Astrocyte (in vitro differentiated cells and primary cell): ENCODE results near the gene BCAS1. TPM values are rescaled to one million over a fixed set of nuclear protein-coding genes. Genes with fewer than 3 reads are reported as not detected.

Experiments used
- DNase-seq: peaks from one replicate; pipeline ENCODE4 v3.0.0-alpha.2; 2010; ENCODE audit warnings: low read depth
- FAIRE-seq: peaks from 2 replicates; lab custom pipeline; 2011; peaks lifted over from hg19 to GRCh38; lab: Jason Lieb, UNC
- H2AFZ ChIP-seq: 2 replicates; pipeline ENCODE4 v1.6.0; 2012; ENCODE audit warnings: low read depth, low read length, inconsistent platforms
- H3K27ac ChIP-seq: 2 replicates; pipeline ENCODE4 v1.5.1; 2011; ENCODE audit warnings: low read depth, low read length, inconsistent platforms
- H3K27me3 ChIP-seq: 2 replicates; pipeline ENCODE4 v1.6.0; 2011; ENCODE audit warnings: low read length, inconsistent platforms; ENCODE audit not compliant: insufficient read depth
- H3K36me3 ChIP-seq: 2 replicates; pipeline ENCODE4 v1.5.1; 2011; ENCODE audit warnings: low read length, inconsistent platforms; ENCODE audit not compliant: insufficient read depth
- H3K4me1 ChIP-seq: 2 replicates; pipeline ENCODE4 v1.5.1; 2011; ENCODE audit warnings: low read length, inconsistent platforms; ENCODE audit not compliant: insufficient read depth
- H3K4me2 ChIP-seq: 2 replicates; pipeline ENCODE4 v1.6.0; 2012; ENCODE audit warnings: low read length, inconsistent platforms
- H3K4me3 ChIP-seq: 2 replicates; pipeline ENCODE4 v1.5.1; 2011; ENCODE audit warnings: low read depth, mild to moderate bottlenecking, low read length, inconsistent platforms; ENCODE audit not compliant: insufficient read depth
- H3K79me2 ChIP-seq: 2 replicates; pipeline ENCODE4 v1.6.0; 2012; ENCODE audit warnings: mild to moderate bottlenecking, low read length, inconsistent platforms; ENCODE audit not compliant: insufficient read depth
- H3K9ac ChIP-seq: 2 replicates; pipeline ENCODE4 v1.6.0; 2012; ENCODE audit warnings: mild to moderate bottlenecking, low read length, inconsistent platforms
- H3K9me3 ChIP-seq: 2 replicates; pipeline ENCODE4 v1.5.1; 2012; ENCODE audit warnings: low read depth, mild to moderate bottlenecking, low read length, inconsistent platforms; ENCODE audit not compliant: insufficient read depth
- H4K20me1 ChIP-seq: 2 replicates; pipeline ENCODE4 v1.6.0; 2012; ENCODE audit warnings: low read length, inconsistent platforms; ENCODE audit not compliant: insufficient read depth
- H3K27ac Mint-ChIP-seq: one replicate; pipeline ENCODE4 v1.8.0; 2021; ENCODE audit warnings: mild to moderate bottlenecking, mixed read lengths; ENCODE audit not compliant: unreplicated experiment
- H3K27me3 Mint-ChIP-seq: one replicate; pipeline ENCODE4 v1.8.0; 2021; ENCODE audit warnings: low read depth, mixed read lengths; ENCODE audit not compliant: unreplicated experiment
- H3K36me3 Mint-ChIP-seq: one replicate; pipeline ENCODE4 v1.8.0; 2021; ENCODE audit warnings: low read depth, mixed read lengths; ENCODE audit not compliant: unreplicated experiment
- H3K4me1 Mint-ChIP-seq: one replicate; pipeline ENCODE4 v1.8.0; 2021; ENCODE audit warnings: low read depth, mixed read lengths; ENCODE audit not compliant: unreplicated experiment
- H3K4me3 Mint-ChIP-seq: one replicate; pipeline ENCODE4 v1.8.0; 2021; ENCODE audit warnings: mild to moderate bottlenecking, moderate library complexity, mixed read lengths; ENCODE audit not compliant: unreplicated experiment
- H3K9me3 Mint-ChIP-seq: one replicate; pipeline ENCODE4 v1.8.0; 2021; ENCODE audit warnings: mild to moderate bottlenecking, mixed read lengths; ENCODE audit not compliant: unreplicated experiment
- EZH2 ChIP-seq: IDR thresholded peaks from 2 replicates; pipeline ENCODE4 v1.6.1; 2012; ENCODE audit warnings: mild to moderate bottlenecking, low read length, inconsistent platforms; ENCODE audit not compliant: insufficient read depth
- total RNA-seq: library from RNA; stranded (reverse); gene quantifications from 2 replicates; pipeline ENCODE4 v1.2.1, GENCODE V29; 2021
- TF ChIP-seq, protein P1 (sequence below): IDR thresholded peaks from 2 replicates; pipeline ENCODE4 v1.5.1; 2011; ENCODE audit warnings: low read depth, mild to moderate bottlenecking, inconsistent platforms, low read length, moderate library complexity; ENCODE audit not compliant: insufficient read depth

BCAS1 gene
- total RNA-seq, 1 donor from 2014 or later: not detected

DNA sequence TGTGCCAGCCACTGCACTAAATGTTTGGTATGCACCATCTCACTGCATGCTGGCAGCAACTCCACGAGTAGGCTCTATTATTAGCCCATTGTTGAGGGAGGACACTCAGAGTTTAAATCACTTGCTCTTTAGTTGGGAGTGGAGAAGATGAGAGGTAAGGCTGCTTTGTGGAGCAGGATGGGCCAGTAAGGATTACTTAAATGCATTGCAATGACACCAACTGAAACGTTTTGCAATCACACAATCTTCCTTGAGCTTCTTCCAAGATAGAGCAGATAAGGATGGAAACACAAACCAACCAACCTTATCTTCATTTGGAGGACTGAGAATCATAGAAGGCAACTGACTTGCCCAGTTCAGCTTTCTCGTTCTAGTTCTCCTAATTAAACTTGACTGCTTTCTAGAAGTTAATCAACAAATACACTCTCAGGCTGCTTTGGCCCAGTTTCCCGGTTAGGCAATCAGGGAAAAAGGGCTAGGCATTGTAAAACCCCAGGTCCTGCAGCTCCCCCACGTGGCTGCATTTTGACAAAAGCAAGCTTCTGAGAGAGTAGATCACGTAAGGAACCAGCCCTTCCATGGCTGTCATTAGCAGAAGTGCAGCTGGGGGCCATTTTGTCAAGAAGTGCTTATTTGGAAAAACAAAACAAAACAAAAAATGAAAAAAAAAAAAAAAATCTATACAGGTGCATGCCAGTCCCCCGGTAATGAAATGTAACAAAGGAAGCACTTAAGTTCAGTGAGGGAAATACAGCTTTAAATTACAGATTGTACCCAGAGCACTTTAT is 130.6 kb downstream of the BCAS1 start:
- H3K27me3 Mint-ChIP-seq: no peaks in the 10 kb centered on the region
- H3K4me3 ChIP-seq: peak overlapping the region; percentile 32
- peak overlapping the region; percentile 65 for H2AFZ ChIP-seq
- peak overlapping the region; percentile 94 for H3K27ac ChIP-seq
- no peaks in the 10 kb centered on the region for H3K9me3 Mint-ChIP-seq
- H3K4me1 ChIP-seq: peaks cover 31% of the 10 kb centered on the region
- TF ChIP-seq, protein P1, sequence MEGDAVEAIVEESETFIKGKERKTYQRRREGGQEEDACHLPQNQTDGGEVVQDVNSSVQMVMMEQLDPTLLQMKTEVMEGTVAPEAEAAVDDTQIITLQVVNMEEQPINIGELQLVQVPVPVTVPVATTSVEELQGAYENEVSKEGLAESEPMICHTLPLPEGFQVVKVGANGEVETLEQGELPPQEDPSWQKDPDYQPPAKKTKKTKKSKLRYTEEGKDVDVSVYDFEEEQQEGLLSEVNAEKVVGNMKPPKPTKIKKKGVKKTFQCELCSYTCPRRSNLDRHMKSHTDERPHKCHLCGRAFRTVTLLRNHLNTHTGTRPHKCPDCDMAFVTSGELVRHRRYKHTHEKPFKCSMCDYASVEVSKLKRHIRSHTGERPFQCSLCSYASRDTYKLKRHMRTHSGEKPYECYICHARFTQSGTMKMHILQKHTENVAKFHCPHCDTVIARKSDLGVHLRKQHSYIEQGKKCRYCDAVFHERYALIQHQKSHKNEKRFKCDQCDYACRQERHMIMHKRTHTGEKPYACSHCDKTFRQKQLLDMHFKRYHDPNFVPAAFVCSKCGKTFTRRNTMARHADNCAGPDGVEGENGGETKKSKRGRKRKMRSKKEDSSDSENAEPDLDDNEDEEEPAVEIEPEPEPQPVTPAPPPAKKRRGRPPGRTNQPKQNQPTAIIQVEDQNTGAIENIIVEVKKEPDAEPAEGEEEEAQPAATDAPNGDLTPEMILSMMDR: peak; percentile 84
- TF ChIP-seq EZH2: no peak
- peaks cover 36% of the 10 kb centered on the region for H3K4me1 Mint-ChIP-seq
- peak overlapping the region; percentile 52 for H3K4me3 Mint-ChIP-seq
- H3K27ac Mint-ChIP-seq: peak overlapping the region; percentile 99
- peak; percentile 86 for DNase-seq
- no peaks in the 10 kb centered on the region for H3K36me3 Mint-ChIP-seq
- no peaks in the 10 kb centered on the region for H4K20me1 ChIP-seq
- H3K4me2 ChIP-seq: peak overlapping the region; percentile 82
- H3K79me2 ChIP-seq: no peaks in the 10 kb centered on the region
- H3K9me3 ChIP-seq: no peaks in the 10 kb centered on the region
- no peaks in the 10 kb centered on the region for H3K36me3 ChIP-seq
- FAIRE-seq: no peak
- no peaks in the 10 kb centered on the region for H3K27me3 ChIP-seq
- peak overlapping the region; percentile 86 for H3K9ac ChIP-seq

DNA sequence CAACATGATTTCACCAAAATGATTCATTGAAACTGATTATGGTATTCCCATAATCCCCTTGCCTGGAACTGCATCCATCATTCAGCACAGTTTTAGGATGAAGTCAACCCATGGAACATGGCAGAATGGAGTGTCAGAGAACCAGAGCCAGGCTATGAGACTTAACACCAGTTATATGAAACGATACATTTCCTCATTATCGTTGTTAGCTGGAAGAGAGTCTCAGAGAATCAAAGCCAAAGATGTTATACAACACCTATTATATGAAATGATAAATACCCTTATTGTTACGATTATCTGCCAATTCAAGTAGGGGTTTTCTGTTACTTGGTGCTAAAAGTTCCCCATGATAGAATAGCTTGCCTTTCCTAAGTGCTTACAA is 131.2 kb downstream of the BCAS1 start:
- no peaks in the 10 kb centered on the region for H3K36me3 Mint-ChIP-seq
- H3K27ac ChIP-seq: peak overlapping the region; percentile 94
- H3K4me1 ChIP-seq: peaks cover 37% of the 10 kb centered on the region
- DNase-seq (no peak), FAIRE-seq (no peak)
- no peak overlapping the region for H3K27ac Mint-ChIP-seq
- no peaks in the 10 kb centered on the region for H3K36me3 ChIP-seq
- no peaks in the 10 kb centered on the region for H3K9me3 Mint-ChIP-seq
- H4K20me1 ChIP-seq: no peaks in the 10 kb centered on the region
- H2AFZ ChIP-seq: no peak overlapping the region
- no peak overlapping the region for H3K4me3 ChIP-seq
- H3K4me2 ChIP-seq: peak overlapping the region; percentile 82
- TF ChIP-seq EZH2: no peak
- TF ChIP-seq, protein P1: no peak
- H3K9ac ChIP-seq: peak overlapping the region; percentile 34
- no peak overlapping the region for H3K4me3 Mint-ChIP-seq
- no peaks in the 10 kb centered on the region for H3K27me3 ChIP-seq
- H3K27me3 Mint-ChIP-seq: no peaks in the 10 kb centered on the region
- H3K79me2 ChIP-seq: no peaks in the 10 kb centered on the region
- peaks cover 42% of the 10 kb centered on the region for H3K4me1 Mint-ChIP-seq
- H3K9me3 ChIP-seq: no peaks in the 10 kb centered on the region

DNA sequence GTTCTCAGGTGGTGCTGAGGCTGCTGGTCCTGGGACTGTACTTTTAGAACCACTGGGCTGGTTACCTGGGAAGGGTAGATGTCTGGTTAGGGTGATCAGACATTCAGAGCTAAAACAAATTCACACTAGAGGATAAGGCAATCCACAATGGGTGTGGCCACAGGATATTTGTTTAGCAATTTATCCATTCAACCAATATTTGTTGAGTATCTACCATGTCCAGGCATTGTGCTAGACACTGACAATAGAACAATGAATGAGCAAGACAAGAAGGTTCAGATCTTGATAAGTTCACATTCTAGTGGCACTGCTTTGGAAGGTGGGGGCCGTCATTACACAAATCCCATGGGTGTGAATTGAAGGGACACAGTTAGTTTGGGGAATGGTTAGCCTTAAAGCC is 131.7 kb downstream of the BCAS1 start:
- H4K20me1 ChIP-seq: no peaks in the 10 kb centered on the region
- Mint-ChIP-seq H3K27ac (peak overlapping the region; percentile 19), H3K4me1 (peaks cover 45% of the 10 kb centered on the region), H3K9me3 (no peaks in the 10 kb centered on the region), H3K27me3 (no peaks in the 10 kb centered on the region), H3K36me3 (no peaks in the 10 kb centered on the region), H3K4me3 (no peak overlapping the region)
- DNase-seq (no peak), FAIRE-seq (no peak)
- H3K4me2 ChIP-seq: no peak overlapping the region
- H3K9ac ChIP-seq: no peak overlapping the region
- no peaks in the 10 kb centered on the region for H3K27me3 ChIP-seq
- H3K79me2 ChIP-seq: no peaks in the 10 kb centered on the region
- H3K36me3 ChIP-seq: no peaks in the 10 kb centered on the region
- H3K4me1 ChIP-seq: peaks cover 39% of the 10 kb centered on the region
- no peak overlapping the region for H2AFZ ChIP-seq
- H3K9me3 ChIP-seq: no peaks in the 10 kb centered on the region
- TF ChIP-seq EZH2: no peak
- TF ChIP-seq, protein P1: no peak
- no peak overlapping the region for H3K4me3 ChIP-seq
- no peak overlapping the region for H3K27ac ChIP-seq
